GM19467 (cell line): ENCODE data around the gene ACYP2.

ENCODE experiments used
- ATAC-seq: cut with Tn5 transposase; IDR thresholded peaks from one replicate; pipeline ENCODE4 v1.9.1; 2021; ENCODE audit warnings: mild to moderate bottlenecking, moderate library complexity; ENCODE audit not compliant: unreplicated experiment

Gene ACYP2

GRCh38 chr2:54212456-54212855, 97.0 kb downstream of the ACYP2 start:
- no peak for ATAC-seq

- ATAC-seq = no peak
Observed at GRCh38 chr2:54213082-54213481, 97.7 kb downstream of the ACYP2 start.

GRCh38 chr2:54224997-54225396, 109.6 kb downstream of the ACYP2 start:
- ATAC-seq = no peak

- no peak for ATAC-seq
Observed at GRCh38 chr2:54226260-54226659, 110.8 kb downstream of the ACYP2 start.

- ATAC-seq = no peak
Observed at GRCh38 chr2:54227798-54228197, 112.4 kb downstream of the ACYP2 start.

GRCh38 chr2:54228945-54229344, 113.5 kb downstream of the ACYP2 start:
- ATAC-seq = no peak

GRCh38 chr2:54233832-54234649, 118.6 kb downstream of the ACYP2 start:
- no peak for ATAC-seq

GRCh38 chr2:54237428-54237827, 122.0 kb downstream of the ACYP2 start:
- ATAC-seq = no peak

GRCh38 chr2:54239427-54239826, 124.0 kb downstream of the ACYP2 start:
- ATAC-seq = no peak

- ATAC-seq = no peak
Observed at GRCh38 chr2:54240515-54241469, 125.4 kb downstream of the ACYP2 start.

- ATAC-seq = no peak
Observed at GRCh38 chr2:54247115-54247514, 131.7 kb downstream of the ACYP2 start.

- ATAC-seq = no peak
Observed at GRCh38 chr2:54249629-54250028, 134.2 kb downstream of the ACYP2 start.

- ATAC-seq = no peak
Observed at GRCh38 chr2:54254180-54254579, 138.8 kb downstream of the ACYP2 start.

GRCh38 chr2:54255230-54256090, 140.0 kb downstream of the ACYP2 start:
- no peak for ATAC-seq

GRCh38 chr2:54256091-54256694, 140.8 kb downstream of the ACYP2 start, which contains the start of gene TSPYL6:
Gene TSPYL6, minus strand, starts transcription at chr2:54256229. Its CDS starts 78 bp downstream, at chr2:54256151.
- ATAC-seq = no peak

- no peak for ATAC-seq
Observed at GRCh38 chr2:54258166-54258565, 142.8 kb downstream of the ACYP2 start.

- peak; percentile 67 for ATAC-seq
Observed at GRCh38 chr2:54259413-54260240, 144.2 kb downstream of the ACYP2 start.

GRCh38 chr2:54260241-54260595, 144.8 kb downstream of the ACYP2 start:
- no peak for ATAC-seq

GRCh38 chr2:54261537-54261936, 146.1 kb downstream of the ACYP2 start:
- no peak for ATAC-seq
